Stimulated activated CD4-positive, alpha-beta T cell treated with anti-CD3 and anti-CD28 coated beads, TNF-alpha, amount 100 ng/mL, for 24 hours (primary cell): ENCODE data around the gene HSH2D.
A peak's percentile ranks its signal among the peaks of the same experiment; 100 is the strongest.
"Not testable (repeated sequence)": the region's sequence is repeated elsewhere in the genome, so short reads cannot be mapped to it uniquely, and the experiment has no call there.

Source experiments
- DNase-seq, 3 experiments: peaks; one replicate each; pipeline ENCODE4 v3.0.0-alpha.2; 2020; ENCODE audit warnings: low read depth in 3 of 3

Gene HSH2D

GRCh38 chr19:16143399-16144215 lies at the start of gene HSH2D:
Gene HSH2D, plus strand, starts transcription at chr19:16143685. Its CDS starts 5,066 bp downstream, at chr19:16148751.
- peak; percentile 48 to 78 (median 50) for DNase-seq

GRCh38 chr19:16094360-16095070 lies 49.0 kb upstream of the HSH2D start:
- DNase-seq: no peak

- no peak for DNase-seq
Measured at GRCh38 chr19:16095071-16095571, 48.4 kb upstream of the HSH2D start.

- DNase-seq: no peak
Measured at GRCh38 chr19:16096280-16096855, 47.1 kb upstream of the HSH2D start.

- DNase-seq: no peak
Measured at GRCh38 chr19:16098416-16098768, 45.1 kb upstream of the HSH2D start.

- DNase-seq: no peak
Measured at GRCh38 chr19:16098821-16099220, 44.7 kb upstream of the HSH2D start.

GRCh38 chr19:16099314-16099965 lies 44.0 kb upstream of the HSH2D start:
- not testable (repeated sequence) for DNase-seq

GRCh38 chr19:16100524-16100923 lies 43.0 kb upstream of the HSH2D start:
- DNase-seq: no peak

- no peak for DNase-seq
Measured at GRCh38 chr19:16104722-16105121, 38.8 kb upstream of the HSH2D start.

- no peak for DNase-seq
Measured at GRCh38 chr19:16106121-16106520, 37.4 kb upstream of the HSH2D start.

- DNase-seq: peak; percentile 98 to 99 (median 98)
Measured at GRCh38 chr19:16111160-16111908, 32.2 kb upstream of the HSH2D start, which contains the start of gene RAB8A. Gene RAB8A, plus strand, starts transcription at chr19:16111889. Its CDS starts 13 bp downstream, at chr19:16111902.

- DNase-seq: no peak
Measured at GRCh38 chr19:16111909-16112752, 31.4 kb upstream of the HSH2D start.

GRCh38 chr19:16112778-16113177 lies 30.7 kb upstream of the HSH2D start:
- DNase-seq: no peak

GRCh38 chr19:16113727-16114126 lies 29.8 kb upstream of the HSH2D start:
- DNase-seq: no peak

GRCh38 chr19:16115301-16116039 lies 28.0 kb upstream of the HSH2D start:
- DNase-seq: no peak

GRCh38 chr19:16116067-16116466 lies 27.4 kb upstream of the HSH2D start:
- DNase-seq: no peak

GRCh38 chr19:16117594-16118033 lies 25.9 kb upstream of the HSH2D start:
- no peak for DNase-seq

- DNase-seq: peak in 1 of 3 experiments; percentile 67
Measured at GRCh38 chr19:16118489-16119033, 24.9 kb upstream of the HSH2D start.
